Rectal smooth muscle tissue (tissue), 1 donor: ENCODE data around the gene HFM1.
"Not testable (repeated sequence)": the region's sequence is repeated elsewhere in the genome, so short reads cannot be mapped to it uniquely, and the experiment has no call there.

Source experiments
- H3K27ac ChIP-seq: one replicate; pipeline ENCODE4 v1.7.0; 2013; ENCODE audit warnings: low read depth, low read length, inconsistent platforms
- H3K27me3 ChIP-seq: one replicate; pipeline ENCODE4 v1.7.0; 2013; ENCODE audit warnings: low read length; ENCODE audit not compliant: control insufficient read depth, insufficient read depth
- H3K36me3 ChIP-seq: one replicate; pipeline ENCODE4 v1.7.0; 2013; ENCODE audit warnings: low read length; ENCODE audit not compliant: control insufficient read depth, insufficient read depth
- H3K4me1 ChIP-seq: one replicate; pipeline ENCODE4 v1.7.0; 2013; ENCODE audit warnings: low read length; ENCODE audit not compliant: control insufficient read depth, insufficient read depth
- H3K4me3 ChIP-seq: one replicate; pipeline ENCODE4 v1.7.0; 2013; ENCODE audit warnings: low read length
- H3K9ac ChIP-seq: one replicate; pipeline ENCODE4 v1.7.0; 2013; ENCODE audit warnings: low read length

The HFM1 gene

GRCh38 chr1:91338501-91338900, 66.1 kb downstream of the HFM1 start:
- H3K4me1 ChIP-seq = no peaks in the 10 kb centered on the region
- no peak overlapping the region for H3K27ac ChIP-seq
- no peaks in the 10 kb centered on the region for H3K36me3 ChIP-seq
- no peak overlapping the region for H3K4me3 ChIP-seq
- no peak overlapping the region for H3K9ac ChIP-seq
- H3K27me3 ChIP-seq = no peaks in the 10 kb centered on the region

GRCh38 chr1:91335603-91336002, 69.0 kb downstream of the HFM1 start:
- no peaks in the 10 kb centered on the region for H3K27me3 ChIP-seq
- no peak overlapping the region for H3K4me3 ChIP-seq
- H3K4me1 ChIP-seq = no peaks in the 10 kb centered on the region
- no peak overlapping the region for H3K9ac ChIP-seq
- no peaks in the 10 kb centered on the region for H3K36me3 ChIP-seq
- no peak overlapping the region for H3K27ac ChIP-seq

- H3K27ac ChIP-seq = no peak overlapping the region
- no peak overlapping the region for H3K4me3 ChIP-seq
- no peaks in the 10 kb centered on the region for H3K36me3 ChIP-seq
- no peak overlapping the region for H3K9ac ChIP-seq
- H3K27me3 ChIP-seq = no peaks in the 10 kb centered on the region
- H3K4me1 ChIP-seq = no peaks in the 10 kb centered on the region
Observed at GRCh38 chr1:91334856-91335255, 69.8 kb downstream of the HFM1 start.

GRCh38 chr1:91325456-91325855, 79.2 kb downstream of the HFM1 start:
- Histone ChIP-seq H3K27ac (no peak overlapping the region), H3K4me1 (no peaks in the 10 kb centered on the region), H3K9ac (no peak overlapping the region), H3K36me3 (no peaks in the 10 kb centered on the region), H3K4me3 (no peak overlapping the region), H3K27me3 (no peaks in the 10 kb centered on the region)

GRCh38 chr1:91314643-91315042, 90.0 kb downstream of the HFM1 start:
- H3K27me3 ChIP-seq = no peaks in the 10 kb centered on the region
- H3K9ac ChIP-seq = no peak overlapping the region
- no peak overlapping the region for H3K4me3 ChIP-seq

GRCh38 chr1:91311672-91312071, 93.0 kb downstream of the HFM1 start:
- Histone ChIP-seq H3K27me3 (no peaks in the 10 kb centered on the region), H3K4me3 (no peak overlapping the region), H3K9ac (no peak overlapping the region), H3K36me3 (no peaks in the 10 kb centered on the region), H3K4me1 (no peaks in the 10 kb centered on the region), H3K27ac (no peak overlapping the region)

More at GRCh38 chr1:91314643-91315042, 90.0 kb downstream of the HFM1 start:
- Histone ChIP-seq H3K27ac (no peak overlapping the region), H3K36me3 (no peaks in the 10 kb centered on the region), H3K4me1 (no peaks in the 10 kb centered on the region)

GRCh38 chr1:91308544-91308943, 96.1 kb downstream of the HFM1 start:
- H3K36me3 ChIP-seq = no peaks in the 10 kb centered on the region
- H3K4me1 ChIP-seq = no peaks in the 10 kb centered on the region
- H3K9ac ChIP-seq = no peak overlapping the region
- no peak overlapping the region for H3K4me3 ChIP-seq
- H3K27me3 ChIP-seq = no peaks in the 10 kb centered on the region
- no peak overlapping the region for H3K27ac ChIP-seq

- no peak overlapping the region for H3K4me3 ChIP-seq
- H3K36me3 ChIP-seq = no peaks in the 10 kb centered on the region
- H3K27ac ChIP-seq = no peak overlapping the region
- H3K4me1 ChIP-seq = no peaks in the 10 kb centered on the region
- no peak overlapping the region for H3K9ac ChIP-seq
- no peaks in the 10 kb centered on the region for H3K27me3 ChIP-seq
Observed at GRCh38 chr1:91307784-91308409, 96.7 kb downstream of the HFM1 start.

- Histone ChIP-seq H3K4me1 (no peaks in the 10 kb centered on the region), H3K36me3 (no peaks in the 10 kb centered on the region), H3K27me3 (no peaks in the 10 kb centered on the region), H3K4me3 (no peak overlapping the region), H3K9ac (no peak overlapping the region), H3K27ac (no peak overlapping the region)
Observed at GRCh38 chr1:91303165-91303564, 101.5 kb downstream of the HFM1 start.

- H3K4me3 ChIP-seq, H3K4me1 ChIP-seq, H3K27ac ChIP-seq, H3K36me3 ChIP-seq, H3K9ac ChIP-seq, H3K27me3 ChIP-seq: not testable (repeated sequence)
Observed at GRCh38 chr1:91288843-91289553, 115.6 kb downstream of the HFM1 start.

- not testable (repeated sequence) for H3K36me3 ChIP-seq, H3K27ac ChIP-seq, H3K4me1 ChIP-seq, H3K27me3 ChIP-seq, H3K9ac ChIP-seq, H3K4me3 ChIP-seq
Observed at GRCh38 chr1:91286962-91287317, 117.7 kb downstream of the HFM1 start.

GRCh38 chr1:91286259-91286961, 118.2 kb downstream of the HFM1 start:
- H3K4me3 ChIP-seq, H3K27me3 ChIP-seq, H3K27ac ChIP-seq, H3K36me3 ChIP-seq, H3K9ac ChIP-seq, H3K4me1 ChIP-seq: not testable (repeated sequence)

GRCh38 chr1:91283421-91283726, 121.3 kb downstream of the HFM1 start:
- Histone ChIP-seq H3K9ac (no peak overlapping the region), H3K27me3 (no peaks in the 10 kb centered on the region), H3K36me3 (no peaks in the 10 kb centered on the region), H3K27ac (no peak overlapping the region), H3K4me1 (no peaks in the 10 kb centered on the region), H3K4me3 (no peak overlapping the region)
